Ovary (tissue), 10 donors: ENCODE data around the gene PTTG1IP. TPM values are rescaled to one million over a fixed set of nuclear protein-coding genes. Genes with fewer than 3 reads are reported as not detected.
A peak's percentile ranks its signal among the peaks of the same experiment; 100 is the strongest.

Experiments
- DNase-seq, 5 donors: peaks; one replicate each; pipeline ENCODE4 v3.0.0-alpha.2; 2019 to 2020
- H3K27ac ChIP-seq, 2 donors: fragments of 200-600 bp; one replicate each; pipeline versions ENCODE4 v1.5.1 to v1.8.0; 2019 to 2022
- H3K27me3 ChIP-seq: fragments of 200-600 bp; one replicate; pipeline ENCODE4 v1.8.0; 2022
- H3K36me3 ChIP-seq: fragments of 200-600 bp; sonication (generic); one replicate; pipeline ENCODE4 v1.5.1; 2019
- H3K4me1 ChIP-seq: one replicate; pipeline ENCODE4 v1.8.1; 2013; ENCODE audit warnings: mild to moderate bottlenecking, moderate library complexity; ENCODE audit not compliant: insufficient read depth
- H3K4me3 ChIP-seq: fragments of 200-600 bp; sonication (generic); one replicate; pipeline ENCODE4 v1.5.1; 2017
- H3K9me3 ChIP-seq, 2 donors: fragments of 200-600 bp in 1 of 2; sonication (generic) in 1 of 2; one replicate each; pipeline versions ENCODE4 v1.5.1 to v1.8.1; 2013 to 2019; ENCODE audit warnings: mild to moderate bottlenecking in 1 of 2, moderate library complexity in 1 of 2
- EP300 ChIP-seq: sonication (generic); formaldehyde crosslinking; IDR thresholded peaks from one replicate; pipeline ENCODE4 v1.6.1; 2017; ENCODE audit warnings: antibody characterized with exemption
- POLR2A ChIP-seq: fragments of 450-650 bp; IDR thresholded peaks from one replicate; pipeline ENCODE4 v1.6.1; 2017; ENCODE audit warnings: antibody characterized with exemption, mild to moderate bottlenecking, moderate library complexity
- WGBS, 3 donors: extraction: QIAGEN DNeasy Blood & Tissue Kit in 1 of 3; methylation state at CpG; one replicate each; pipeline versions ENCODE4 v1.1.5 to v1.1.7; 2013 to 2017; 5-methylcytosine and 5-hydroxymethylcytosine counted together
- intact Hi-C, 4 donors: fragments of 100-400 bp; cut with DNase I; formaldehyde crosslinking; loops; one replicate each; pipeline versions ENCODE4 v1.11.0 to v1.15.1; 2022 to 2023
- long read RNA-seq, 3 donors: library from polyadenylated mRNA in 2 of 3; unstranded in 2 of 3; transcript quantifications; one replicate each; pipeline ENCODE4 v2.0.0 and lab custom pipeline, GENCODE V29; 2021 to 2026
- polyA plus RNA-seq, 2 donors: library from polyadenylated mRNA; stranded (reverse); fragments of 200-250 nt in 1 of 2; fragments of 350-450 nt in 1 of 2; fragmentation: Illumina TruSeq in 1 of 2; extraction: RNeasy Lipid Tissue Mini Kit (QIAGEN cat#74804) in 1 of 2; gene quantifications; one replicate each; pipeline ENCODE4 v1.2.3, GENCODE V29; 2013 to 2014
- total RNA-seq, 7 donors: library from RNA; depleted of rRNA in 2 of 7; stranded (reverse); fragments of >200 nt in 2 of 7; fragmentation: NEBNext Ultra II Directional in 3 of 7; extraction: Animal tissue kit (Norgen Biotek cat#: 25700) in 3 of 7; gene quantifications; one replicate each; pipeline versions ENCODE4 v1.1.0 to v1.2.4, GENCODE V29; 2016 to 2023
- TF ChIP-seq, protein P1 (sequence below), 3 donors: fragments of 450-650 bp in 2 of 3; fragments of 200-600 bp in 1 of 3; IDR thresholded peaks; one replicate each; pipeline versions ENCODE4 v1.5.1 to v1.8.0; 2016 to 2022; ENCODE audit warnings: antibody characterized with exemption in 3 of 3, mild to moderate bottlenecking in 1 of 3
- donor health status: DM: no; HTN: no; CAD: no; lungs with moderate emphysema.
- donor health status: DM: no; HTN: no; CAD: no.
- donor health status: Bipolar disorder and iron deficiency.
- donor health status: DM: yes; HTN: yes; CAD: no.
- donor health status: DM: no; HTN: no; CAD: no.
- donor health status: DM: yes; HTN: yes; CAD: no.

PTTG1IP gene, protein sequence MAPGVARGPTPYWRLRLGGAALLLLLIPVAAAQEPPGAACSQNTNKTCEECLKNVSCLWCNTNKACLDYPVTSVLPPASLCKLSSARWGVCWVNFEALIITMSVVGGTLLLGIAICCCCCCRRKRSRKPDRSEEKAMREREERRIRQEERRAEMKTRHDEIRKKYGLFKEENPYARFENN
- 100 to 1,000 TPM; 133 to 226 (median 143) TPM for total RNA-seq
- 100 to 1,000 TPM; 144 to 420 TPM for polyA plus RNA-seq
- long read RNA-seq, donor 1, transcript PTTG1IP-201 (6 exons, 2,760 nt) = major isoform, 959 of 1,135 reads
- long read RNA-seq, donor 1, partial matches to known transcripts = 70 of 1,135 reads
- long read RNA-seq, donor 1, other reads (novel, unspliced or antisense) = 105 of 1,135 reads
- long read RNA-seq, donor 2, transcript PTTG1IP-201 (6 exons, 2,760 nt) = major isoform, 113 of 186 reads
- long read RNA-seq, donor 2, partial matches to known transcripts = 69 of 186 reads
- long read RNA-seq, donor 2, other reads (novel, unspliced or antisense) = 0 of 186 reads
- long read RNA-seq, donor 3, transcript PTTG1IP-201 (6 exons, 2,760 nt) = major isoform, 364 of 467 reads
- long read RNA-seq, donor 3, partial matches to known transcripts = 47 of 467 reads
- long read RNA-seq, donor 3, other reads (novel, unspliced or antisense) = 54 of 467 reads

DNA sequence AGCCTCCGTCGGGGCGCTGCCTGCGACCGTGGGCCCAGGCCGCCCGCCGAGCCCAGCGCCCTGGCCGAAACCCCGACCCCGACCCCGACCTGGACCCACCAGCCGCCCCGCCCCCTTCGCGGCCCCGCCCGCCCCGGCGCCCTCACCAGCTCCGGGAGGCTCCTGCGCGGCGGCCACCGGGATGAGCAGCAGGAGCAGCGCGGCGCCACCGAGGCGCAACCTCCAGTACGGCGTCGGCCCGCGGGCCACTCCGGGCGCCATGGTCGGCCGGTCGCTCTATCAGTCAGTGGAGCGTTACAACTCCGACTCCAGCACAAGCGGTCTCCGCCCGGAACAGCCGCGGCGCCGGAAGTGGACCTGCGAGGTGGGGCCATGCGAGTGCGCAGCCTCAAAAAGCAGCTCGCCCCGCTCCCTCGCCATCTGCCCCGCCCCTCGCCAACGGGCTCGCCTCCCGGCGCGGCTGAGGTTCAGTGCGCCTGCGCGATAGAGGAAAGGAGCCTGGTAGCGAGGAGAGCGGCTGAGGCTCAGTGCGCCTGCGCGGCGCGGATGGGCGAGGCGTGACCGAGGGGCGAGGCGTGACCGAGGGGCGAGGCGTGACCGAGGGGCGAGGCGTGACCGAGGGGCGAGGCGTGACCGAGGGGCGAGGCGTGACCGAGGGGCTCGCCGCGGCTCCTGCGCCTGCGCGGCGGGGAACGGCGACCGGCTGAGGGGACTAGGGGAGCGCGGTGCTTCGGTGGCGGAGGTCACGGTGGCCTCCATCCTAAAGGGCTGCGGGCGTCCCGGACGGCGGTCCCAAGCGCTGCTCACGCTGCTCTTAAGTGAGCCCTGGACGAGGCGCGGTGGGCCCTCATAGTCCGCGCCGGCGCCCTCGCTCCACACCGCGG, at the start of gene PTTG1IP:
Gene PTTG1IP (minus strand): TSS at position 335 of the 884 bp plus-strand sequence. CDS start 74 bp downstream, at position 261.
- Histone ChIP-seq H3K27ac (peak within 1 kb of the TSS; percentile 71 to 85), H3K9me3 (no peaks in the 10 kb centered on the region), H3K4me3 (peak within 1 kb of the TSS; percentile 60), H3K27me3 (no peaks in the 10 kb centered on the region), H3K4me1 (peaks cover 16% of the 10 kb centered on the region), H3K36me3 (no peaks in the 10 kb centered on the region)
- intact Hi-C loops = loop anchor here in 2 of 4 donors (2.0 to 10.0 kb wide), 4 partner anchors 55 to 411 kb away; partner anchors contain the start of genes POFUT2 (in 1 of the 2), SLX9 (in 1 of the 2) and SUMO3 (in 1 of the 2)
- DNase-seq = peak; percentile 98 to 99 (median 99)
- 0 to 1% (median 1%) methylated on average over 60 to 123 of the region's 123 CpGs for WGBS, 3 donors
- TF ChIP-seq POLR2A (peak; percentile 63), EP300 (no peak)
- TF ChIP-seq, protein P1, sequence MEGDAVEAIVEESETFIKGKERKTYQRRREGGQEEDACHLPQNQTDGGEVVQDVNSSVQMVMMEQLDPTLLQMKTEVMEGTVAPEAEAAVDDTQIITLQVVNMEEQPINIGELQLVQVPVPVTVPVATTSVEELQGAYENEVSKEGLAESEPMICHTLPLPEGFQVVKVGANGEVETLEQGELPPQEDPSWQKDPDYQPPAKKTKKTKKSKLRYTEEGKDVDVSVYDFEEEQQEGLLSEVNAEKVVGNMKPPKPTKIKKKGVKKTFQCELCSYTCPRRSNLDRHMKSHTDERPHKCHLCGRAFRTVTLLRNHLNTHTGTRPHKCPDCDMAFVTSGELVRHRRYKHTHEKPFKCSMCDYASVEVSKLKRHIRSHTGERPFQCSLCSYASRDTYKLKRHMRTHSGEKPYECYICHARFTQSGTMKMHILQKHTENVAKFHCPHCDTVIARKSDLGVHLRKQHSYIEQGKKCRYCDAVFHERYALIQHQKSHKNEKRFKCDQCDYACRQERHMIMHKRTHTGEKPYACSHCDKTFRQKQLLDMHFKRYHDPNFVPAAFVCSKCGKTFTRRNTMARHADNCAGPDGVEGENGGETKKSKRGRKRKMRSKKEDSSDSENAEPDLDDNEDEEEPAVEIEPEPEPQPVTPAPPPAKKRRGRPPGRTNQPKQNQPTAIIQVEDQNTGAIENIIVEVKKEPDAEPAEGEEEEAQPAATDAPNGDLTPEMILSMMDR (IDR thresholded peaks at IDR 0.05) = no peak

DNA sequence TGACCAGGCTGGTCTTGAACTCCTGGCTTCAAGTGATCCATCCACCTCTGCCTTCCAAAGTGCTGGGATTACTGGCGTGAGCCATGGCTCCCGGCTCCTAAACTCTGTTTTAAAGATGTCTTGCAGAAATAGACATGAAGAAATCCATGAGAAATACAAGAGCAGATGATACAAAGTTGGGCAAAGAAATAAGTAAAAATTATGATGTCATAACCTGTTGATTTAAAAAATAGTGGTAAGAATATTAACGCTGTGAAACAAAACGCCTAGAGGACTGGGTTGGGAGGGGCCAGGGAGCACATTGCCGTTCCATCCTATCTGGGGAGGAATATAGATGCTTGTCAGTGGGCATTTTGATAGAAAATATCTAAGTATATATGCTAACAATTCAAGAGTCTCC, 48.4 kb upstream of the PTTG1IP start:
- intact Hi-C loops = no loop called here

DNA sequence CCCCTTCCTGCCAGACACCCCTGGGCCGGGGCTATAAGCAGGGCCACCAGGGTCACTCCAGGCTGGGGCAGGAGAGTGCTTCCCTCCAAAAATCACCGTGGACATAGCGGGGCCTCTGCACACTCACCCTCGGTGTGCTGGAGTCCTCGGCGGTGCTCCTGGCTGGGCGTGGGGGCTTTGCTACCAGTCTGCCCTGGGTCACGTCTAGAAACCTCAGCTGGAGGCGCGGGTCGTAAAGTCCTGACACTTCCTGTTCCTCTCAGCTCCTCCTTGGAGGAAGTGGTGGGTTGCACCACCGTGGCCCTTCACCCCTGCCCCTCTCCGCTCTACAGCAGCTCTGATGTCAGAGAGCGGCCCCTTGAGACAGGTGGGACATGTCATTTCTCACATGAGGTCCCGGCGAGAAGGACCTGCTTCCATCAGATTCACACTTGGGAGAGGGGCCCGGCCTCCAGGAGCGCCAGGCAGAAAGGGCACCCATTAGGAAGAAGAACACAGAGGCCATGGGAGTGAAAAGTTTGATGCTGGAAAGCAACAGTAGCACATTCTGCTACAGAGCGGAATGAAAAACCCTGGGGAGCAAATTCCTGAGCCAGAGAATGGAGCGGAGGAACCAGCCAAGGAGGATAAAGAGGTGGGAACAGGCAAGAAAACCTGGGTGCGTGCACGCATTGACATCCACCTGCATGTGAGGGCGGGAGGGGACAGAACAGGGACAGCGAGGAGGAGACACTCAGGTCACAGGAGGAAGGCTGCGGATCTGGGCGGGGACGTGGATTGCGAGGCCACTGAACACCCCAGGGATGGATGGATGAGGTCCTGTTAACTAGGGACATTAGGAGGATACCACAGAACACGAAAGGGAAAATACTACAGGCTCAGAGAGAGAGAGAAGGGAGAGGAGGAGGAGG, 47.5 kb upstream of the PTTG1IP start, which contains the start of gene ITGB2:
Gene ITGB2 (minus strand): TSS at position 206 of the 911 bp plus-strand sequence. CDS start 10,117 bp downstream, outside the sequence.
- Histone ChIP-seq H3K27ac (no peak within 1 kb of the TSS), H3K36me3 (no peaks in the 10 kb centered on the region), H3K27me3 (no peaks in the 10 kb centered on the region), H3K4me3 (no peak within 1 kb of the TSS), H3K4me1 (no peaks in the 10 kb centered on the region), H3K9me3 (no peaks in the 10 kb centered on the region)
- no peak for DNase-seq
- TF ChIP-seq POLR2A (no peak), EP300 (no peak)
- TF ChIP-seq, protein P1 (IDR thresholded peaks at IDR 0.05) = no peak
- intact Hi-C loops = no loop called here
- WGBS, 3 donors = 50 to 61% (median 50%) methylated on average over 29 of the region's 29 CpGs

More for the DNA sequence above, 48.4 kb upstream of the PTTG1IP start:
- WGBS, 3 donors = 58 to 71% (median 59%) methylated on average over 5 of the region's 5 CpGs
- Histone ChIP-seq H3K27me3 (no peaks in the 10 kb centered on the region), H3K4me3 (no peak overlapping the region), H3K36me3 (no peaks in the 10 kb centered on the region), H3K27ac (no peak overlapping the region), H3K4me1 (no peaks in the 10 kb centered on the region), H3K9me3 (no peaks in the 10 kb centered on the region)
- DNase-seq = no peak
- TF ChIP-seq EP300 (no peak), POLR2A (no peak)
- TF ChIP-seq, protein P1 (IDR thresholded peaks at IDR 0.05) = no peak
